GM18909 (cell line): ENCODE results near the gene CCIN.

ENCODE experiments used
- ATAC-seq: cut with Tn5 transposase; IDR thresholded peaks from one replicate; pipeline ENCODE4 v1.9.1; 2021; ENCODE audit warnings: mild to moderate bottlenecking; ENCODE audit not compliant: unreplicated experiment, poor library complexity

CCIN gene

GRCh38 chr9:36188212-36188611, 19.0 kb downstream of the CCIN start:
- no peak for ATAC-seq

GRCh38 chr9:36189976-36190375, 20.8 kb downstream of the CCIN start:
- ATAC-seq: no peak

GRCh38 chr9:36190388-36191289, 21.5 kb downstream of the CCIN start, which contains the start of gene CLTA:
TSS of gene CLTA (plus strand) at chr9:36190921. CDS start at chr9:36191057, 136 bp downstream.
- peak; percentile 96 for ATAC-seq

GRCh38 chr9:36191290-36191645, 22.1 kb downstream of the CCIN start:
- ATAC-seq: peak; percentile 21

- ATAC-seq: no peak
Observed at GRCh38 chr9:36191686-36192085, 22.5 kb downstream of the CCIN start.

- no peak for ATAC-seq
Observed at GRCh38 chr9:36192196-36192595, 23.0 kb downstream of the CCIN start.

- ATAC-seq: no peak
Observed at GRCh38 chr9:36193023-36193422, 23.8 kb downstream of the CCIN start.

- no peak for ATAC-seq
Observed at GRCh38 chr9:36194326-36195000, 25.3 kb downstream of the CCIN start.

GRCh38 chr9:36204906-36205547, 35.8 kb downstream of the CCIN start:
- no peak for ATAC-seq

- ATAC-seq: no peak
Observed at GRCh38 chr9:36207016-36207415, 37.8 kb downstream of the CCIN start.

GRCh38 chr9:36207546-36208012, 38.4 kb downstream of the CCIN start:
- no peak for ATAC-seq

- no peak for ATAC-seq
Observed at GRCh38 chr9:36208521-36209253, 39.5 kb downstream of the CCIN start.

GRCh38 chr9:36210722-36211121, 41.5 kb downstream of the CCIN start:
- ATAC-seq: no peak

GRCh38 chr9:36211510-36211909, 42.3 kb downstream of the CCIN start:
- ATAC-seq: no peak

- ATAC-seq: no peak
Observed at GRCh38 chr9:36213387-36213786, 44.2 kb downstream of the CCIN start.

- ATAC-seq: no peak
Observed at GRCh38 chr9:36213989-36214388, 44.8 kb downstream of the CCIN start.

- no peak for ATAC-seq
Observed at GRCh38 chr9:36214571-36214970, 45.4 kb downstream of the CCIN start.

- no peak for ATAC-seq
Observed at GRCh38 chr9:36217256-36217968, 48.2 kb downstream of the CCIN start.

GRCh38 chr9:36218011-36218410, 48.8 kb downstream of the CCIN start:
- ATAC-seq: no peak
